SU-DHL-6 (cell line): ENCODE data around the gene XIRP1.
A peak's percentile ranks its signal among the peaks of the same experiment; 100 is the strongest.

Source experiments
- H2AFZ ChIP-seq: fragments of 200-600 bp; sonication (generic); 2 replicates; pipeline ENCODE4 v1.6.1; 2014; ENCODE audit warnings: low read depth, mild to moderate bottlenecking, moderate library complexity, mixed read lengths, antibody characterized with exemption, low read length; ENCODE audit not compliant: severe bottlenecking
- H3F3A ChIP-seq: fragments of 200-600 bp; shearing (Covaris generic); 2 replicates; pipeline ENCODE4 v1.6.0; 2016; ENCODE audit warnings: antibody characterized with exemption, mild to moderate bottlenecking; ENCODE audit not compliant: insufficient read depth
- H3K27ac ChIP-seq: fragments of 200-600 bp; sonication (generic); 2 replicates; pipeline ENCODE4 v1.5.1; 2016; ENCODE audit warnings: low read depth, mild to moderate bottlenecking, low read length, moderate library complexity, mixed read lengths
- H3K27me3 ChIP-seq: fragments of 200-600 bp; sonication (generic), shearing (Covaris generic); 2 replicates; pipeline ENCODE4 v1.6.0; 2014; ENCODE audit warnings: mild to moderate bottlenecking, low read length
- H3K36me3 ChIP-seq: fragments of 200-600 bp; sonication (generic); 2 replicates; pipeline ENCODE4 v1.6.1; 2014; ENCODE audit warnings: mild to moderate bottlenecking, low read length, mixed read lengths
- H3K4me2 ChIP-seq: fragments of 300-600, 200-600 bp; shearing (Covaris generic), sonication (generic); 2 replicates; pipeline ENCODE4 v1.6.0; 2014; ENCODE audit warnings: low read length, low read depth, mild to moderate bottlenecking; ENCODE audit not compliant: poor library complexity, severe bottlenecking
- H3K4me3 ChIP-seq: fragments of 200-600 bp; sonication (generic); 2 replicates; pipeline ENCODE4 v1.5.1; 2014; ENCODE audit warnings: antibody characterized with exemption, low read length, mild to moderate bottlenecking, mixed read lengths; ENCODE audit not compliant: insufficient read depth, poor library complexity, severe bottlenecking
- H3K79me2 ChIP-seq: fragments of 200-600 bp; sonication (generic); 2 replicates; pipeline ENCODE4 v1.6.1; 2014; ENCODE audit warnings: mild to moderate bottlenecking, low read length, moderate library complexity; ENCODE audit not compliant: insufficient read depth
- H3K9ac ChIP-seq: fragments of 200-600 bp; sonication (generic); 2 replicates; pipeline ENCODE4 v1.7.0; 2014; ENCODE audit warnings: mild to moderate bottlenecking, low read length
- H3K9me2 ChIP-seq: fragments of 200-600 bp; sonication (generic); replicated peaks from 2 replicates; pipeline ENCODE4 v1.6.1; 2014; ENCODE audit warnings: low read length; ENCODE audit not compliant: insufficient read depth
- H3K9me3 ChIP-seq: fragments of 200-600 bp; sonication (generic); 2 replicates; pipeline ENCODE4 v1.6.1; 2014; ENCODE audit warnings: low read length, mixed read lengths; ENCODE audit not compliant: insufficient read depth
- H4K20me1 ChIP-seq: fragments of 200-600 bp; sonication (generic); 2 replicates; pipeline ENCODE4 v1.6.1; 2014; ENCODE audit warnings: low read depth, mild to moderate bottlenecking, antibody characterized with exemption, low read length, moderate library complexity, mixed read lengths
- EZH2phosphoT487 ChIP-seq: fragments of 200-600 bp; sonication (generic), shearing (Covaris generic); conservative IDR thresholded peaks from 2 replicates; pipeline ENCODE4 v1.6.1; 2018; ENCODE audit warnings: mild to moderate bottlenecking, antibody characterized with exemption, low read length, moderate library complexity, mixed read lengths
- TF ChIP-seq, protein P1 (sequence below): fragments of 200-600 bp; sonication (generic); IDR thresholded peaks from one replicate; pipeline ENCODE4 v1.5.1; 2017; ENCODE audit warnings: antibody characterized with exemption, mild to moderate bottlenecking, low read length, moderate library complexity; ENCODE audit not compliant: insufficient read depth, poor library complexity, severe bottlenecking

The XIRP1 gene

DNA sequence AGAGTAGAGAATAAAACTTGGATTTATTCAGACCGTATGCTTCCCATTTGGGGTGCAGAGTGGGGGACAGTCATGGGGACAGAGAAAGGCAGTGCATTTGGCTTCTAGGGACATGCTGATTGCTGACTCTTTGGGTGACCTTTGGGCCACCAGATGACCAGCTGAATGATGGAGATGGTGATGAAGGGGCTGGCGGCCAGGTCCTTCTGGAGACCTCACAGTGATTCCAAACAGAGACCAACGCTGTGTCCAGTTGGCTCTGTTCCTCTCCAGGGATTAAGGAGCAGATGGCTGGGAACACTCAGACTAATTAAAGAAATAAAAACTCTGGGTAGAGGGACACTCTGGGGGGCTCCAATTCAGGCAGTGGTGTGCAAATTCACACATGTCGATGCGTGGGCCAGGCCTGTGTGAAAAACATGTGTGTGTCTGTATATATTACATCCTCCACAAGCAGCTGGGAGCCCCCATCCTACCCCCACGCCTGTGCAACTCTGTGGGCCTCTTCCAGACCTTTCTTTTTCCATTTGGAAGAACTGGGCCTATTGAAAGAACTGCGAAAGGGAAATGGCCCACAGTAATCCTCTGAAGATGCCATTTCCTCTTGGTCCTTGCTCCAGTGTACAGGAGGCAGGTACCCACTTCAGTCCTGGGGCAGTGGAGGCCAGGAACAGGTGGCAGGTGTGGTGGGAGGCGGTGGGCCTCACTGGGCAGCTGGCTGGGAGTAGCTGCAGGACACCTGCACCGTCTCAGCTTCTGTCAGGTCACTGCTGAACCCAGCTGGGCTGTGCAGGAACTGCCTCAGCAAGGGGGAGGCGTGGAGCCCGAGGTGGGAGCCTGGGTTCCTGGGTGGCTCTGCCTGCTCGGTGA, 8.9 kb downstream of the XIRP1 start:
- no peaks in the 10 kb centered on the region for H3K36me3 ChIP-seq
- no peak overlapping the region for H3K9ac ChIP-seq
- H3K4me2 ChIP-seq = no peak overlapping the region
- H3K4me3 ChIP-seq = no peak overlapping the region
- no peaks in the 10 kb centered on the region for H3K9me3 ChIP-seq
- TF ChIP-seq, protein P1, sequence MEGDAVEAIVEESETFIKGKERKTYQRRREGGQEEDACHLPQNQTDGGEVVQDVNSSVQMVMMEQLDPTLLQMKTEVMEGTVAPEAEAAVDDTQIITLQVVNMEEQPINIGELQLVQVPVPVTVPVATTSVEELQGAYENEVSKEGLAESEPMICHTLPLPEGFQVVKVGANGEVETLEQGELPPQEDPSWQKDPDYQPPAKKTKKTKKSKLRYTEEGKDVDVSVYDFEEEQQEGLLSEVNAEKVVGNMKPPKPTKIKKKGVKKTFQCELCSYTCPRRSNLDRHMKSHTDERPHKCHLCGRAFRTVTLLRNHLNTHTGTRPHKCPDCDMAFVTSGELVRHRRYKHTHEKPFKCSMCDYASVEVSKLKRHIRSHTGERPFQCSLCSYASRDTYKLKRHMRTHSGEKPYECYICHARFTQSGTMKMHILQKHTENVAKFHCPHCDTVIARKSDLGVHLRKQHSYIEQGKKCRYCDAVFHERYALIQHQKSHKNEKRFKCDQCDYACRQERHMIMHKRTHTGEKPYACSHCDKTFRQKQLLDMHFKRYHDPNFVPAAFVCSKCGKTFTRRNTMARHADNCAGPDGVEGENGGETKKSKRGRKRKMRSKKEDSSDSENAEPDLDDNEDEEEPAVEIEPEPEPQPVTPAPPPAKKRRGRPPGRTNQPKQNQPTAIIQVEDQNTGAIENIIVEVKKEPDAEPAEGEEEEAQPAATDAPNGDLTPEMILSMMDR = no peak
- TF ChIP-seq EZH2phosphoT487 = no peak
- H4K20me1 ChIP-seq = no peaks in the 10 kb centered on the region
- H2AFZ ChIP-seq = no peak overlapping the region
- H3K27me3 ChIP-seq = no peaks in the 10 kb centered on the region
- no peaks in the 10 kb centered on the region for H3K9me2 ChIP-seq
- no peaks in the 10 kb centered on the region for H3K79me2 ChIP-seq
- peaks cover 4% of the 10 kb centered on the region; the same call in 1 of the 2 replicates for H3F3A ChIP-seq
- no peak overlapping the region for H3K27ac ChIP-seq

DNA sequence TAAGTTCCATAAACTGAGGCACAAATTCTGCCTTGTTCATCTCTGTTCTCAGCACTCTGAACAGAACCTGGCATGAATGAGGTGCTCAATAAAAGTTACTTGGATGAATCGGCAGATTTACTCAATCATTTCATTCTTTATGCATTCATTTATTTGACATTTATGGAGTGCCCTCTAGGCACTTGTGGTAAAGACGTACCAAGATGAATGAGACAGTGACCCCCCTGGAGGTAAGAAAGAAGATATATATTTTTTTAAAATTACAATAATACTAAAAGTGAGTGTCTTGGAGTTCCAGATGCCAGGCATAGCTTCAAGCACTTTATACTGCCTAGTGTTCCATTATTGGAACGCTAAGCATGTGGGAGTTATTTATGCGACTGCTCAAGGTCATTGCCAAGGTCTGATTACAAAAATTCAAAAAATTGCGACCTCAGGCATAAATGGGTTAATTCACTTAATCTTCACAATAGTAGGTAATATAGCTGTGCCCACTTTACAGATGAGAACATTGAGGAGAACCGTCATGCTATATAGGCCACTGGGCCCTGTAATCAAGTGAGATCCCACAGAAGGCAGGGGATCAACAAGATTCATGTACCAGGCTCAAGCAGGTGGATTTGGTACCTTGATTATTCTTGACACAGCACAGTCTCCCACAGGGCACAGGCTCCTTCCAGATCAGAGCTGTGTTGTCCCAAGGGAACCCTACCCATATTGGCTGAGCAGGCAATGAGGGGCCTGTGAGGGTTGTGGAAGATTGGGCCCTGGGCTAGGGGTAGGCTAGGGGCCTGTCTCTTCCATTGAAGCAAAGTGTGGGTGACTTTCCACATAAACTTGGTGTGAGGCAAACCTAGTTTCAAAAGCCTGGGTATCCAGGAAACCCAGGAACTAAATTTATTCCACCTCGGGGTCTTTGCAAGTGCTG, 10.7 kb downstream of the XIRP1 start:
- Histone ChIP-seq H4K20me1 (no peaks in the 10 kb centered on the region), H3K9me3 (no peaks in the 10 kb centered on the region), H3K79me2 (no peaks in the 10 kb centered on the region), H3K4me3 (peak overlapping the region; percentile 36), H3K36me3 (no peaks in the 10 kb centered on the region), H3K27me3 (no peaks in the 10 kb centered on the region), H2AFZ (peak overlapping the region; percentile 7), H3F3A (peaks cover 4% of the 10 kb centered on the region; the same call in 1 of the 2 replicates), H3K27ac (no peak overlapping the region), H3K9me2 (no peaks in the 10 kb centered on the region), H3K4me2 (peak overlapping the region; percentile 46), H3K9ac (peak overlapping the region; percentile 6; the same call in 1 of the 2 replicates)
- no peak for TF ChIP-seq EZH2phosphoT487
- TF ChIP-seq, protein P1 = no peak

DNA sequence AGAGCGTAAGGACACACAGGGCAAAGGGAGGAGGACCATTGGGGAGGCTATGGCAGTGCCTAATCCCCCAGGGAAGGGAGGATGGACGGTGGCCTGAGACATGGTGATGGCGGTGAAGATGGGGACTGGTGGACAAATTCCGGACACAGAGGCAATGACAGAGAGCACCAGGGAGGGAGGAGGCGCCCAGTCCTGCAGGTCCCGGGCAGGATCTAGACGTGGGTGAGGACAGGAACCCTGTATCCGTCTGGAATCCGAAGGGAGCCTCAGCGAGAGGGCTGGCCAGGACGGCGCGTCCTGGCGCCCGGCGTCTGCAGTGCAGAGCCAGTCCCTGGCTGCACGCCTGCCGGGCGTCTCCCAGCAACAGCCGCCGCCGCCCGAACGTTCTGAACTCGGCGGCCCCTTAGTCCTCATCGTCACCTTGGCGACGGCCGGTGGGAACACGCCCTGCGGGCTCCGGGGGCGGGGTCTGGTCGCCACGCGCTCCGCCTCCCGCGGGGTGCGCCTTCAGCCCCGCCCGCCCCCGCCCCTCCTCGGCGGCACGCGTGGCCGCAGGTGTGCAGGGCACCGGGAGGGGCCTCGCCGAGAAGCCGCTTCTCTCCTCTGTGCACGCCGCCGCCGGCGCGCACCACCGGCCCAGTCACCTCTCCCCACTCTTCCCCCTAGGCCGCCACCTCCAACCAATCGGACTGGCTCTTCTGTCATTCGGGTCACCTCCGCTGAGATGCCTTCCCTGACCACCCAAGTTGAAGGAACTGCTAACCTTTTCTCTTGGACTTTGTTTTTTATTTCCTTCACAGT, 11.6 kb downstream of the XIRP1 start:
- no peaks in the 10 kb centered on the region for H3K9me3 ChIP-seq
- no peak overlapping the region for H3K27ac ChIP-seq
- H2AFZ ChIP-seq = peak overlapping the region; percentile 7
- H3K9ac ChIP-seq = peak overlapping the region; percentile 6; the same call in 1 of the 2 replicates
- no peaks in the 10 kb centered on the region for H4K20me1 ChIP-seq
- peaks cover 4% of the 10 kb centered on the region; the same call in 1 of the 2 replicates for H3F3A ChIP-seq
- H3K79me2 ChIP-seq = no peaks in the 10 kb centered on the region
- H3K27me3 ChIP-seq = no peaks in the 10 kb centered on the region
- H3K4me2 ChIP-seq = peak overlapping the region; percentile 46
- no peaks in the 10 kb centered on the region for H3K36me3 ChIP-seq
- peak overlapping the region; percentile 36 for H3K4me3 ChIP-seq
- no peaks in the 10 kb centered on the region for H3K9me2 ChIP-seq
- TF ChIP-seq, protein P1 = no peak
- no peak for TF ChIP-seq EZH2phosphoT487
